ENCODE results near the gene MFSD6L.
"Not testable (repeated sequence)": the region's sequence is repeated elsewhere in the genome, so short reads cannot be mapped to it uniquely, and the experiment has no call there.

Gene MFSD6L

GRCh38 chr17:8818047-8818446 lies 18.9 kb upstream of the MFSD6L start:
- no peak for DNase-seq (ENCODE audit: low spot score)

GRCh38 chr17:8806926-8807550 lies 7.9 kb upstream of the MFSD6L start:
- peak; percentile 92 for DNase-seq (ENCODE audit: low spot score)
- TF ChIP-seq CTCF (IDR thresholded peaks at IDR 0.05; ENCODE audit: extremely low read depth, missing control alignments) = no peak

More at GRCh38 chr17:8818047-8818446, 18.9 kb upstream of the MFSD6L start:
- no peak for TF ChIP-seq CTCF (IDR thresholded peaks at IDR 0.05; ENCODE audit: extremely low read depth, missing control alignments)

- no peak for DNase-seq (ENCODE audit: low spot score)
- TF ChIP-seq CTCF (IDR thresholded peaks at IDR 0.05; ENCODE audit: extremely low read depth, missing control alignments) = no peak
Observed at GRCh38 chr17:8806253-8806925, 7.2 kb upstream of the MFSD6L start.

- DNase-seq (ENCODE audit: low spot score) = not testable (repeated sequence)
Observed at GRCh38 chr17:8805396-8805795, 6.2 kb upstream of the MFSD6L start.

- TF ChIP-seq CTCF (IDR thresholded peaks at IDR 0.05; ENCODE audit: extremely low read depth, missing control alignments) = no peak
- no peak for DNase-seq (ENCODE audit: low spot score)
Observed at GRCh38 chr17:8803531-8804420, 4.6 kb upstream of the MFSD6L start.

- TF ChIP-seq CTCF (IDR thresholded peaks at IDR 0.05; ENCODE audit: extremely low read depth, missing control alignments) = no peak
- no peak for DNase-seq (ENCODE audit: low spot score)
Observed at GRCh38 chr17:8801135-8801840, 2.1 kb upstream of the MFSD6L start.

- no peak for DNase-seq (ENCODE audit: low spot score)
- TF ChIP-seq CTCF (IDR thresholded peaks at IDR 0.05; ENCODE audit: extremely low read depth, missing control alignments) = no peak
Observed at GRCh38 chr17:8800656-8801055, 1.5 kb upstream of the MFSD6L start.
